Measurements from ENCODE around the gene HECTD4. TPM values are rescaled to one million over a fixed set of nuclear protein-coding genes. Genes with fewer than 3 reads are reported as not detected.
A peak's percentile ranks its signal among the peaks of the same experiment; 100 is the strongest.

The HECTD4 gene
- total and polyA plus RNA-seq, 2 experiments from 2014 or later, result 25.7 to 36.9 TPM

DNA sequence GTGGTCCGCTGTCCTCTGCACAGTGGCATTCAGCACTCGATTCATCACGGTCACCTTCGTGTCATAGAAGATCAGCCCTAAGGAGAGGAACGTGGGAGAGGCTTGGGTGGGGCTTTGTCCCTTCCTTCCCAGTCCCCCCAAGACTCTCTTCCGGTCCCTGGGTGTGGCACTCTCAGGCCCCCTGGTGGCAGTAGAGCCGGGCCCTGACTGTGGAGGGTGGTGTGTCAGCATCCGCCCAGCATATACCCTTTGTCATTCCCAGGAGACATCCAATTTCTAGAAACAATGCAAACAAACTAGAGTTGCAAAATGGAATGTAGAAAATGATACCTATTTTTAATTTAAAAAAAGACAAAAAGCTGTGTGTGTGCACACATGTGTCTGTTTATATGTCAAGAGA, 211.9 kb downstream of the HECTD4 start:
- Histone ChIP-seq H4K20me1 (replicated peaks; ENCODE audit: insufficient read depth) (no peaks in the 10 kb centered on the region), H3K4me3 (no peak overlapping the region), H3K4me1 (ENCODE audit: insufficient read depth) (no peaks in the 10 kb centered on the region), H3K36me3 (ENCODE audit: insufficient read depth) (no peaks in the 10 kb centered on the region; the same call in 1 of the 2 replicates), H3K27ac (ENCODE audit: low read depth) (no peak overlapping the region), H3K27me3 (ENCODE audit: insufficient read depth) (no peaks in the 10 kb centered on the region), H3K4me2 (no peak overlapping the region), H2AFZ (no peak overlapping the region), H3K79me2 (replicated peaks; ENCODE audit: insufficient read depth) (no peaks in the 10 kb centered on the region), H3K9me2 (ENCODE audit: insufficient read depth) (no peaks in the 10 kb centered on the region), H3F3A (replicated peaks; ENCODE audit: low read depth) (no peaks in the 10 kb centered on the region)
- Mint-ChIP-seq H3K4me1 (peaks cover 3% of the 10 kb centered on the region; the same call in 1 of the 3 replicates), H3K27ac (peak overlapping the region; percentile 74), H3K27me3 (ENCODE audit: insufficient read depth, low read depth, poor library complexity) (peaks cover 12% of the 10 kb centered on the region), H3K4me3 (no peak overlapping the region), H3K9me3 (no peaks in the 10 kb centered on the region), H3K36me3 (ENCODE audit: low read depth) (peaks cover 17% of the 10 kb centered on the region)
- TF ChIP-seq ZNF331 (CRISPR knock-in tag; IDR thresholded peaks at IDR 0.05; ENCODE audit: low read depth) (no peak), CREB1 (CRISPR knock-in tag; IDR thresholded peaks at IDR 0.05; ENCODE audit: low read depth) (no peak), CTCF (conservative IDR thresholded peaks at IDR 0.05; ENCODE audit: low read depth in 2 of 2) (peak; percentile 55 to 66), ZNF462 (CRISPR knock-in tag; IDR thresholded peaks at IDR 0.05) (no peak), ETS1 (IDR thresholded peaks at IDR 0.05) (no peak)
- TF ChIP-seq, protein P1, sequence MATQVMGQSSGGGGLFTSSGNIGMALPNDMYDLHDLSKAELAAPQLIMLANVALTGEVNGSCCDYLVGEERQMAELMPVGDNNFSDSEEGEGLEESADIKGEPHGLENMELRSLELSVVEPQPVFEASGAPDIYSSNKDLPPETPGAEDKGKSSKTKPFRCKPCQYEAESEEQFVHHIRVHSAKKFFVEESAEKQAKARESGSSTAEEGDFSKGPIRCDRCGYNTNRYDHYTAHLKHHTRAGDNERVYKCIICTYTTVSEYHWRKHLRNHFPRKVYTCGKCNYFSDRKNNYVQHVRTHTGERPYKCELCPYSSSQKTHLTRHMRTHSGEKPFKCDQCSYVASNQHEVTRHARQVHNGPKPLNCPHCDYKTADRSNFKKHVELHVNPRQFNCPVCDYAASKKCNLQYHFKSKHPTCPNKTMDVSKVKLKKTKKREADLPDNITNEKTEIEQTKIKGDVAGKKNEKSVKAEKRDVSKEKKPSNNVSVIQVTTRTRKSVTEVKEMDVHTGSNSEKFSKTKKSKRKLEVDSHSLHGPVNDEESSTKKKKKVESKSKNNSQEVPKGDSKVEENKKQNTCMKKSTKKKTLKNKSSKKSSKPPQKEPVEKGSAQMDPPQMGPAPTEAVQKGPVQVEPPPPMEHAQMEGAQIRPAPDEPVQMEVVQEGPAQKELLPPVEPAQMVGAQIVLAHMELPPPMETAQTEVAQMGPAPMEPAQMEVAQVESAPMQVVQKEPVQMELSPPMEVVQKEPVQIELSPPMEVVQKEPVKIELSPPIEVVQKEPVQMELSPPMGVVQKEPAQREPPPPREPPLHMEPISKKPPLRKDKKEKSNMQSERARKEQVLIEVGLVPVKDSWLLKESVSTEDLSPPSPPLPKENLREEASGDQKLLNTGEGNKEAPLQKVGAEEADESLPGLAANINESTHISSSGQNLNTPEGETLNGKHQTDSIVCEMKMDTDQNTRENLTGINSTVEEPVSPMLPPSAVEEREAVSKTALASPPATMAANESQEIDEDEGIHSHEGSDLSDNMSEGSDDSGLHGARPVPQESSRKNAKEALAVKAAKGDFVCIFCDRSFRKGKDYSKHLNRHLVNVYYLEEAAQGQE (IDR thresholded peaks at IDR 0.05; ENCODE audit: unreplicated experiment), result no peak
- DNase-seq (ENCODE audit: low spot score), result peak; percentile 60
- ATAC-seq, result peak; percentile 75

Measured in GM23338 (cell line).